ENCODE measurements around the gene CCDC117. TPM values are rescaled to one million over a fixed set of nuclear protein-coding genes. Genes with fewer than 3 reads are reported as not detected.

The CCDC117 gene
- total and polyA plus RNA-seq, 4 donors: 8.1 to 24.0 (median 16.2) TPM

GRCh38 chr22:28826921-28827320 lies 54.4 kb downstream of the CCDC117 start:
- Histone ChIP-seq H3K9me3 (ENCODE audit: control insufficient read depth in 4 of 4, low read length in 3 of 4) (no peaks in the 10 kb centered on the region), H3K36me3 (ENCODE audit: control insufficient read depth in 4 of 4, insufficient read depth in 3 of 4, low read depth in 1 of 4, low read length in 3 of 4) (no peaks in the 10 kb centered on the region), H3K4me1 (ENCODE audit: control insufficient read depth in 4 of 4, insufficient read depth in 4 of 4, low read length in 3 of 4) (peaks cover 14 to 33% (median 29%) of the 10 kb centered on the region in 4 donors), H3K4me3 (ENCODE audit: low read depth in 1 of 3, low read length in 3 of 3) (no peak overlapping the region), H3K27ac (ENCODE audit: low read depth in 1 of 2, low read length in 2 of 2) (peak overlapping the region in 1 of 2 donors; percentile 4), H3K27me3 (ENCODE audit: control insufficient read depth in 4 of 4, insufficient read depth in 4 of 4, low read length in 3 of 4) (no peaks in the 10 kb centered on the region), H3K9ac (ENCODE audit: low read depth in 1 of 2, low read length in 2 of 2) (no peak overlapping the region)
- TF ChIP-seq RXRA (IDR thresholded peaks at IDR 0.05) (no peak), TAF1 (conservative IDR thresholded peaks at IDR 0.05) (no peak)
- DNase-seq (ENCODE audit: low spot score): no peak
- WGBS: 95% methylated on average over 7 of the region's 7 CpGs

GRCh38 chr22:28829358-28830181 lies 57.1 kb downstream of the CCDC117 start:
- H3K4me1 ChIP-seq (ENCODE audit: control insufficient read depth in 4 of 4, insufficient read depth in 4 of 4, low read length in 3 of 4): peaks cover 4 to 18% (median 14%) of the 10 kb centered on the region in 4 donors
- H3K4me3 ChIP-seq (ENCODE audit: low read depth in 1 of 3, low read length in 3 of 3): peak overlapping the region in 1 of 3 donors; percentile 4
- TF ChIP-seq MAX (IDR thresholded peaks at IDR 0.05): peak; percentile 21
- TF ChIP-seq TAF1 (conservative IDR thresholded peaks at IDR 0.05): no peak
- TF ChIP-seq YY1 (IDR thresholded peaks at IDR 0.05): peak; percentile 78
- peak; percentile 98 to 100 for TF ChIP-seq RAD21 (IDR thresholded peaks at IDR 0.05)
- TF ChIP-seq, protein P1, sequence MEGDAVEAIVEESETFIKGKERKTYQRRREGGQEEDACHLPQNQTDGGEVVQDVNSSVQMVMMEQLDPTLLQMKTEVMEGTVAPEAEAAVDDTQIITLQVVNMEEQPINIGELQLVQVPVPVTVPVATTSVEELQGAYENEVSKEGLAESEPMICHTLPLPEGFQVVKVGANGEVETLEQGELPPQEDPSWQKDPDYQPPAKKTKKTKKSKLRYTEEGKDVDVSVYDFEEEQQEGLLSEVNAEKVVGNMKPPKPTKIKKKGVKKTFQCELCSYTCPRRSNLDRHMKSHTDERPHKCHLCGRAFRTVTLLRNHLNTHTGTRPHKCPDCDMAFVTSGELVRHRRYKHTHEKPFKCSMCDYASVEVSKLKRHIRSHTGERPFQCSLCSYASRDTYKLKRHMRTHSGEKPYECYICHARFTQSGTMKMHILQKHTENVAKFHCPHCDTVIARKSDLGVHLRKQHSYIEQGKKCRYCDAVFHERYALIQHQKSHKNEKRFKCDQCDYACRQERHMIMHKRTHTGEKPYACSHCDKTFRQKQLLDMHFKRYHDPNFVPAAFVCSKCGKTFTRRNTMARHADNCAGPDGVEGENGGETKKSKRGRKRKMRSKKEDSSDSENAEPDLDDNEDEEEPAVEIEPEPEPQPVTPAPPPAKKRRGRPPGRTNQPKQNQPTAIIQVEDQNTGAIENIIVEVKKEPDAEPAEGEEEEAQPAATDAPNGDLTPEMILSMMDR (IDR thresholded peaks at IDR 0.05; ENCODE audit: low read depth, low read length, missing input control): peak; percentile 98
- TF ChIP-seq, protein P2, sequence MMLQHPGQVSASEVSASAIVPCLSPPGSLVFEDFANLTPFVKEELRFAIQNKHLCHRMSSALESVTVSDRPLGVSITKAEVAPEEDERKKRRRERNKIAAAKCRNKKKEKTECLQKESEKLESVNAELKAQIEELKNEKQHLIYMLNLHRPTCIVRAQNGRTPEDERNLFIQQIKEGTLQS (IDR thresholded peaks at IDR 0.05): no peak
- peak; percentile 49 to 54 for TF ChIP-seq HNF4A (conservative IDR thresholded peaks at IDR 0.05)
- TF ChIP-seq NR2F2 (IDR thresholded peaks at IDR 0.05): no peak
- TF ChIP-seq EGR1 (IDR thresholded peaks at IDR 0.05; ENCODE audit: low read depth in 2 of 2): no peak
- no peak for TF ChIP-seq FOXA1 (IDR thresholded peaks at IDR 0.05)
- TF ChIP-seq, protein P3, sequence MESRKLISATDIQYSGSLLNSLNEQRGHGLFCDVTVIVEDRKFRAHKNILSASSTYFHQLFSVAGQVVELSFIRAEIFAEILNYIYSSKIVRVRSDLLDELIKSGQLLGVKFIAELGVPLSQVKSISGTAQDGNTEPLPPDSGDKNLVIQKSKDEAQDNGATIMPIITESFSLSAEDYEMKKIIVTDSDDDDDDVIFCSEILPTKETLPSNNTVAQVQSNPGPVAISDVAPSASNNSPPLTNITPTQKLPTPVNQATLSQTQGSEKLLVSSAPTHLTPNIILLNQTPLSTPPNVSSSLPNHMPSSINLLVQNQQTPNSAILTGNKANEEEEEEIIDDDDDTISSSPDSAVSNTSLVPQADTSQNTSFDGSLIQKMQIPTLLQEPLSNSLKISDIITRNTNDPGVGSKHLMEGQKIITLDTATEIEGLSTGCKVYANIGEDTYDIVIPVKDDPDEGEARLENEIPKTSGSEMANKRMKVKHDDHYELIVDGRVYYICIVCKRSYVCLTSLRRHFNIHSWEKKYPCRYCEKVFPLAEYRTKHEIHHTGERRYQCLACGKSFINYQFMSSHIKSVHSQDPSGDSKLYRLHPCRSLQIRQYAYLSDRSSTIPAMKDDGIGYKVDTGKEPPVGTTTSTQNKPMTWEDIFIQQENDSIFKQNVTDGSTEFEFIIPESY (IDR thresholded peaks at IDR 0.05): no peak
- no peak for TF ChIP-seq FOXA2 (IDR thresholded peaks at IDR 0.05)
- TF ChIP-seq HNF4G (IDR thresholded peaks at IDR 0.05): no peak
- TF ChIP-seq SP1 (IDR thresholded peaks at IDR 0.05): peak; percentile 39
- TF ChIP-seq RXRA (IDR thresholded peaks at IDR 0.05): peak; percentile 51 to 69
- no peak for TF ChIP-seq GABPA (IDR thresholded peaks at IDR 0.05 in 1 of 2, conservative IDR thresholded peaks at IDR 0.05 in 1 of 2)
- TF ChIP-seq REST (IDR thresholded peaks at IDR 0.05): no peak
- TF ChIP-seq JUND (IDR thresholded peaks at IDR 0.05): peak in 1 of 2 donors; percentile 13
- peak; percentile 83 for DNase-seq (ENCODE audit: low spot score)
- WGBS: 31% methylated on average over 12 of the region's 12 CpGs
- H3K9me3 ChIP-seq (ENCODE audit: control insufficient read depth in 4 of 4, low read length in 3 of 4): no peaks in the 10 kb centered on the region
- no peaks in the 10 kb centered on the region for H3K36me3 ChIP-seq (ENCODE audit: control insufficient read depth in 4 of 4, insufficient read depth in 3 of 4, low read depth in 1 of 4, low read length in 3 of 4)
- no peaks in the 10 kb centered on the region for H3K27me3 ChIP-seq (ENCODE audit: control insufficient read depth in 4 of 4, insufficient read depth in 4 of 4, low read length in 3 of 4)
- H3K27ac ChIP-seq (ENCODE audit: low read depth in 1 of 2, low read length in 2 of 2): peak overlapping the region; percentile 67 to 79
- H3K9ac ChIP-seq (ENCODE audit: low read depth in 1 of 2, low read length in 2 of 2): peak overlapping the region in 1 of 2 donors; percentile 74

All from liver (tissue), 9 donors.